ENCODE data around the gene ABT1.

DNA sequence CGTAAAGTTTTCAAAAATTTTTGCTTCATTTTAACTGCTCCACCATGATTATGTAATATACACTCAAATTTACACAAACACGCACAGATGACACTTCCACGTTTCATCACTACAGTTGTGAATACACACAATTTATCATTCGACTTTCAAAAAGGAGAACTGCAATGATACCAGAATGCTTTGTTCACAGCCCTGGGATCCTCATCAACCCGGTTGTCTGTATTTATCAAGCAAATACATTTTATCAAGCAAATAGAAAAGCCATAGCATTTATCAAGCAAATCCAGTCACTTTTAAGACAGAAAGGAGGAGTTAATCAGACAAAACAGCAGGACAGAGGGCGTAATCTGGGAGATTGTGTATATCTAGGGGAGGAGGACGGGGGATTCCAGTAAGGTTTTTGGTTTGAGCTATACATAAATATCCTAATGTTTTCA is 20.3 kb upstream of the ABT1 start:
- TF ChIP-seq ZNF263 (CRISPR knock-in tag; IDR thresholded peaks at IDR 0.05; ENCODE audit: low read depth) (no peak), ZNF416 (CRISPR knock-in tag; IDR thresholded peaks at IDR 0.05) (no peak), SMAD4 (CRISPR knock-in tag; IDR thresholded peaks at IDR 0.05) (no peak), MXD4 (CRISPR knock-in tag; IDR thresholded peaks at IDR 0.05; ENCODE audit: borderline replicate concordance) (no peak), SP1 (CRISPR knock-in tag; conservative IDR thresholded peaks at IDR 0.05) (no peak)
- TF ChIP-seq, protein P1, sequence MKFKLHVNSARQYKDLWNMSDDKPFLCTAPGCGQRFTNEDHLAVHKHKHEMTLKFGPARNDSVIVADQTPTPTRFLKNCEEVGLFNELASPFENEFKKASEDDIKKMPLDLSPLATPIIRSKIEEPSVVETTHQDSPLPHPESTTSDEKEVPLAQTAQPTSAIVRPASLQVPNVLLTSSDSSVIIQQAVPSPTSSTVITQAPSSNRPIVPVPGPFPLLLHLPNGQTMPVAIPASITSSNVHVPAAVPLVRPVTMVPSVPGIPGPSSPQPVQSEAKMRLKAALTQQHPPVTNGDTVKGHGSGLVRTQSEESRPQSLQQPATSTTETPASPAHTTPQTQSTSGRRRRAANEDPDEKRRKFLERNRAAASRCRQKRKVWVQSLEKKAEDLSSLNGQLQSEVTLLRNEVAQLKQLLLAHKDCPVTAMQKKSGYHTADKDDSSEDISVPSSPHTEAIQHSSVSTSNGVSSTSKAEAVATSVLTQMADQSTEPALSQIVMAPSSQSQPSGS (CRISPR knock-in tag; IDR thresholded peaks at IDR 0.05; ENCODE audit: borderline replicate concordance, low read depth) = no peak
- TF ChIP-seq, protein P2, sequence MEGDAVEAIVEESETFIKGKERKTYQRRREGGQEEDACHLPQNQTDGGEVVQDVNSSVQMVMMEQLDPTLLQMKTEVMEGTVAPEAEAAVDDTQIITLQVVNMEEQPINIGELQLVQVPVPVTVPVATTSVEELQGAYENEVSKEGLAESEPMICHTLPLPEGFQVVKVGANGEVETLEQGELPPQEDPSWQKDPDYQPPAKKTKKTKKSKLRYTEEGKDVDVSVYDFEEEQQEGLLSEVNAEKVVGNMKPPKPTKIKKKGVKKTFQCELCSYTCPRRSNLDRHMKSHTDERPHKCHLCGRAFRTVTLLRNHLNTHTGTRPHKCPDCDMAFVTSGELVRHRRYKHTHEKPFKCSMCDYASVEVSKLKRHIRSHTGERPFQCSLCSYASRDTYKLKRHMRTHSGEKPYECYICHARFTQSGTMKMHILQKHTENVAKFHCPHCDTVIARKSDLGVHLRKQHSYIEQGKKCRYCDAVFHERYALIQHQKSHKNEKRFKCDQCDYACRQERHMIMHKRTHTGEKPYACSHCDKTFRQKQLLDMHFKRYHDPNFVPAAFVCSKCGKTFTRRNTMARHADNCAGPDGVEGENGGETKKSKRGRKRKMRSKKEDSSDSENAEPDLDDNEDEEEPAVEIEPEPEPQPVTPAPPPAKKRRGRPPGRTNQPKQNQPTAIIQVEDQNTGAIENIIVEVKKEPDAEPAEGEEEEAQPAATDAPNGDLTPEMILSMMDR (IDR thresholded peaks at IDR 0.05) = no peak
- TF ChIP-seq, protein P3, sequence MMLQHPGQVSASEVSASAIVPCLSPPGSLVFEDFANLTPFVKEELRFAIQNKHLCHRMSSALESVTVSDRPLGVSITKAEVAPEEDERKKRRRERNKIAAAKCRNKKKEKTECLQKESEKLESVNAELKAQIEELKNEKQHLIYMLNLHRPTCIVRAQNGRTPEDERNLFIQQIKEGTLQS (CRISPR knock-in tag; conservative IDR thresholded peaks at IDR 0.05) = no peak
- TF ChIP-seq, protein P4, sequence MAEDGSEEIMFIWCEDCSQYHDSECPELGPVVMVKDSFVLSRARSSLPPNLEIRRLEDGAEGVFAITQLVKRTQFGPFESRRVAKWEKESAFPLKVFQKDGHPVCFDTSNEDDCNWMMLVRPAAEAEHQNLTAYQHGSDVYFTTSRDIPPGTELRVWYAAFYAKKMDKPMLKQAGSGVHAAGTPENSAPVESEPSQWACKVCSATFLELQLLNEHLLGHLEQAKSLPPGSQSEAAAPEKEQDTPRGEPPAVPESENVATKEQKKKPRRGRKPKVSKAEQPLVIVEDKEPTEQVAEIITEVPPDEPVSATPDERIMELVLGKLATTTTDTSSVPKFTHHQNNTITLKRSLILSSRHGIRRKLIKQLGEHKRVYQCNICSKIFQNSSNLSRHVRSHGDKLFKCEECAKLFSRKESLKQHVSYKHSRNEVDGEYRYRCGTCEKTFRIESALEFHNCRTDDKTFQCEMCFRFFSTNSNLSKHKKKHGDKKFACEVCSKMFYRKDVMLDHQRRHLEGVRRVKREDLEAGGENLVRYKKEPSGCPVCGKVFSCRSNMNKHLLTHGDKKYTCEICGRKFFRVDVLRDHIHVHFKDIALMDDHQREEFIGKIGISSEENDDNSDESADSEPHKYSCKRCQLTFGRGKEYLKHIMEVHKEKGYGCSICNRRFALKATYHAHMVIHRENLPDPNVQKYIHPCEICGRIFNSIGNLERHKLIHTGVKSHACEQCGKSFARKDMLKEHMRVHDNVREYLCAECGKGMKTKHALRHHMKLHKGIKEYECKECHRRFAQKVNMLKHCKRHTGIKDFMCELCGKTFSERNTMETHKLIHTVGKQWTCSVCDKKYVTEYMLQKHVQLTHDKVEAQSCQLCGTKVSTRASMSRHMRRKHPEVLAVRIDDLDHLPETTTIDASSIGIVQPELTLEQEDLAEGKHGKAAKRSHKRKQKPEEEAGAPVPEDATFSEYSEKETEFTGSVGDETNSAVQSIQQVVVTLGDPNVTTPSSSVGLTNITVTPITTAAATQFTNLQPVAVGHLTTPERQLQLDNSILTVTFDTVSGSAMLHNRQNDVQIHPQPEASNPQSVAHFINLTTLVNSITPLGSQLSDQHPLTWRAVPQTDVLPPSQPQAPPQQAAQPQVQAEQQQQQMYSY (CRISPR knock-in tag; IDR thresholded peaks at IDR 0.05) = no peak
